Activated B cell treated with CpG ODN at 0.5 μM for 24 hours (primary cell): ENCODE data around the gene DFFB. TPM values are rescaled to one million over a fixed set of nuclear protein-coding genes. Genes with fewer than 3 reads are reported as not detected.

Experiments
- ATAC-seq: fragments of 200-7000 bp; cut with Tn5 transposase; one replicate; pipeline ENCODE4 v1.10.0; 2021; ENCODE audit warnings: low read depth, mild to moderate bottlenecking, moderate library complexity
- CTCF ChIA-PET: fragments of 350-600 bp; sonication (Branson Sonifier 250); formaldehyde crosslinking; loops from one replicate; lab custom pipeline; 2021; ENCODE audit warnings: antibody characterized with exemption; lab: Charles Lee
- POLR2A ChIA-PET: fragments of 350-600 bp; sonication (Branson Sonifier 250); formaldehyde crosslinking; loops from one replicate; lab custom pipeline; 2021; ENCODE audit warnings: antibody characterized with exemption; lab: Charles Lee
- DNase-seq: peaks from one replicate; pipeline ENCODE4 v3.0.0; 2022
- H3K27ac Mint-ChIP-seq: one replicate; pipeline ENCODE4 v1.8.0; 2020; ENCODE audit warnings: mixed read lengths
- H3K27me3 Mint-ChIP-seq: one replicate; pipeline ENCODE4 v1.8.0; 2021; ENCODE audit warnings: mixed read lengths
- H3K36me3 Mint-ChIP-seq: one replicate; pipeline ENCODE4 v1.8.0; 2021; ENCODE audit warnings: low read depth, mixed read lengths
- H3K4me1 Mint-ChIP-seq: one replicate; pipeline ENCODE4 v1.8.0; 2021; ENCODE audit warnings: mixed read lengths
- H3K4me3 Mint-ChIP-seq: one replicate; pipeline ENCODE4 v1.8.0; 2020; ENCODE audit warnings: mild to moderate bottlenecking, mixed read lengths
- H3K9me3 Mint-ChIP-seq: one replicate; pipeline ENCODE4 v1.8.0; 2020; ENCODE audit warnings: mixed read lengths
- CTCF ChIP-seq: fragments of 200-600 bp; IDR thresholded peaks from one replicate; pipeline ENCODE4 v1.8.0; 2022; ENCODE audit warnings: antibody characterized with exemption, mild to moderate bottlenecking
- intact Hi-C: fragments of 100-400 bp; cut with micrococcal nuclease; formaldehyde crosslinking; loops from one replicate; pipeline ENCODE4 v1.15.1; 2024
- total RNA-seq: library from RNA; stranded (reverse); gene quantifications from 2 replicates; pipeline ENCODE4 v1.2.3, GENCODE V29; 2022

The DFFB gene
- total RNA-seq, 1 donor from 2014 or later = 10.5 TPM

- ChIA-PET CTCF (no interaction called here), POLR2A (no interaction called here)
- H3K36me3 Mint-ChIP-seq = peaks cover 1% of the 10 kb centered on the region
- ATAC-seq (no peak), DNase-seq (no peak)
- no peak overlapping the region for H3K4me3 Mint-ChIP-seq
- peaks cover 3% of the 10 kb centered on the region for H3K27me3 Mint-ChIP-seq
- intact Hi-C loops = loop anchor here (10.0 kb wide), 2 partner anchors 1261 to 1321 kb away; partner anchors contain the start of gene PRXL2B
- no peaks in the 10 kb centered on the region for H3K9me3 Mint-ChIP-seq
- H3K4me1 Mint-ChIP-seq = peaks cover 26% of the 10 kb centered on the region
- TF ChIP-seq CTCF = no peak
- no peak overlapping the region for H3K27ac Mint-ChIP-seq
Measured at GRCh38 chr1:3905953-3906671, 48.8 kb downstream of the DFFB start.

- intact Hi-C loops = loop anchor here (10.0 kb wide), 2 partner anchors 1262 to 1322 kb away; partner anchors contain the start of gene PRXL2B
- ChIA-PET CTCF (no interaction called here), POLR2A (no interaction called here)
- H3K36me3 Mint-ChIP-seq = no peaks in the 10 kb centered on the region
- DNase-seq (no peak), ATAC-seq (no peak)
- TF ChIP-seq CTCF = no peak
- H3K4me3 Mint-ChIP-seq = no peak overlapping the region
- peaks cover 26% of the 10 kb centered on the region for H3K4me1 Mint-ChIP-seq
- H3K27me3 Mint-ChIP-seq = peaks cover 3% of the 10 kb centered on the region
- H3K27ac Mint-ChIP-seq = no peak overlapping the region
- H3K9me3 Mint-ChIP-seq = no peaks in the 10 kb centered on the region
Measured at GRCh38 chr1:3906672-3907020, 49.4 kb downstream of the DFFB start.

GRCh38 chr1:3907031-3907534, 49.8 kb downstream of the DFFB start:
- Mint-ChIP-seq H3K4me3 (no peak overlapping the region), H3K9me3 (no peaks in the 10 kb centered on the region), H3K27me3 (peaks cover 3% of the 10 kb centered on the region), H3K36me3 (no peaks in the 10 kb centered on the region), H3K27ac (no peak overlapping the region), H3K4me1 (peaks cover 26% of the 10 kb centered on the region)
- TF ChIP-seq CTCF = no peak
- ChIA-PET CTCF (interaction anchor here (1.0 kb wide), 1 partner anchor 129 kb away, joined by 4 read pairs; no protein-coding TSS in a partner anchor), POLR2A (no interaction called here)
- intact Hi-C loops = loop anchor here (10.0 kb wide), 2 partner anchors 1262 to 1322 kb away; partner anchors contain the start of gene PRXL2B
- no peak for ATAC-seq
- DNase-seq = no peak

GRCh38 chr1:3907621-3908165, 50.4 kb downstream of the DFFB start:
- Mint-ChIP-seq H3K9me3 (no peaks in the 10 kb centered on the region), H3K27ac (no peak overlapping the region), H3K4me3 (no peak overlapping the region), H3K4me1 (peaks cover 26% of the 10 kb centered on the region), H3K27me3 (peaks cover 3% of the 10 kb centered on the region), H3K36me3 (no peaks in the 10 kb centered on the region)
- DNase-seq (no peak), ATAC-seq (no peak)
- intact Hi-C loops = loop anchor here (10.0 kb wide), 2 partner anchors 1263 to 1323 kb away; partner anchors contain the start of gene PRXL2B
- no peak for TF ChIP-seq CTCF
- CTCF ChIA-PET = interaction anchor here (1.0 kb wide), 1 partner anchor 128 kb away, joined by 4 read pairs; no protein-coding TSS in a partner anchor
- POLR2A ChIA-PET = no interaction called here
